Type B pancreatic cell (in vitro differentiated cells): ENCODE measurements around the gene RALGPS1. TPM values are rescaled to one million over a fixed set of nuclear protein-coding genes. Genes with fewer than 3 reads are reported as not detected.

Experiments
- DNase-seq: peaks from one replicate; pipeline ENCODE4 v3.0.0; 2021; ENCODE audit warnings: mixed read lengths; ENCODE audit not compliant: unreplicated experiment; ENCODE audit errors: extremely low spot score
- H3K27ac Mint-ChIP-seq: 2 replicates; pipeline ENCODE4 v1.8.0; 2021; ENCODE audit warnings: mild to moderate bottlenecking, mixed read lengths
- H3K27me3 Mint-ChIP-seq: 2 replicates; pipeline ENCODE4 v1.8.0; 2021; ENCODE audit warnings: mixed read lengths
- H3K36me3 Mint-ChIP-seq: 2 replicates; pipeline ENCODE4 v1.8.0; 2021; ENCODE audit warnings: mixed read lengths
- H3K4me1 Mint-ChIP-seq: one replicate; pipeline ENCODE4 v1.8.0; 2021; ENCODE audit warnings: mixed read lengths; ENCODE audit not compliant: unreplicated experiment
- H3K4me3 Mint-ChIP-seq: 2 replicates; pipeline ENCODE4 v1.8.0; 2021; ENCODE audit warnings: mild to moderate bottlenecking, mixed read lengths
- H3K9me3 Mint-ChIP-seq: 2 replicates; pipeline ENCODE4 v1.8.0; 2021; ENCODE audit warnings: mixed read lengths
- CTCF ChIP-seq: fragments of 200-600 bp; sonication (generic); conservative IDR thresholded peaks from 2 replicates; pipeline ENCODE4 v1.5.0; 2021; ENCODE audit warnings: antibody characterized with exemption, mild to moderate bottlenecking
- total RNA-seq: library from RNA; stranded (reverse); gene quantifications from 2 replicates; pipeline ENCODE4 v1.2.1, GENCODE V29; 2021; ENCODE audit warnings: low replicate concordance

RALGPS1 gene
- total RNA-seq, 1 donor from 2014 or later = 16.7 TPM

- Mint-ChIP-seq H3K27ac (peak overlapping the region; percentile 26), H3K4me3 (no peak overlapping the region), H3K27me3 (no peaks in the 10 kb centered on the region), H3K36me3 (peaks cover 21% of the 10 kb centered on the region), H3K4me1 (peaks cover 25% of the 10 kb centered on the region), H3K9me3 (no peaks in the 10 kb centered on the region)
- no peak for TF ChIP-seq CTCF
- DNase-seq = no peak
These were observed 38.1 kb upstream of the RALGPS1 start for GRCh38 chr9:126876531-126876930.

GRCh38 chr9:126877418-126877817, 37.2 kb upstream of the RALGPS1 start:
- H3K27me3 Mint-ChIP-seq = no peaks in the 10 kb centered on the region
- no peak for TF ChIP-seq CTCF
- H3K4me3 Mint-ChIP-seq = no peak overlapping the region
- H3K36me3 Mint-ChIP-seq = peaks cover 26% of the 10 kb centered on the region
- no peaks in the 10 kb centered on the region for H3K9me3 Mint-ChIP-seq
- H3K4me1 Mint-ChIP-seq = peaks cover 27% of the 10 kb centered on the region
- no peak overlapping the region for H3K27ac Mint-ChIP-seq
- no peak for DNase-seq

- Mint-ChIP-seq H3K4me3 (no peak overlapping the region), H3K36me3 (peaks cover 21% of the 10 kb centered on the region), H3K4me1 (peaks cover 20% of the 10 kb centered on the region), H3K27me3 (no peaks in the 10 kb centered on the region), H3K9me3 (no peaks in the 10 kb centered on the region), H3K27ac (no peak overlapping the region)
- no peak for DNase-seq
- no peak for TF ChIP-seq CTCF
These were observed 35.3 kb upstream of the RALGPS1 start for GRCh38 chr9:126879288-126879687.

GRCh38 chr9:126880226-126880946, 34.2 kb upstream of the RALGPS1 start:
- H3K36me3 Mint-ChIP-seq = peaks cover 16% of the 10 kb centered on the region
- H3K4me3 Mint-ChIP-seq = no peak overlapping the region
- no peak for DNase-seq
- no peak for TF ChIP-seq CTCF
- H3K27ac Mint-ChIP-seq = no peak overlapping the region
- H3K4me1 Mint-ChIP-seq = peaks cover 14% of the 10 kb centered on the region
- H3K27me3 Mint-ChIP-seq = no peaks in the 10 kb centered on the region
- H3K9me3 Mint-ChIP-seq = no peaks in the 10 kb centered on the region

GRCh38 chr9:126880947-126881332, 33.6 kb upstream of the RALGPS1 start:
- Mint-ChIP-seq H3K36me3 (peaks cover 16% of the 10 kb centered on the region), H3K27me3 (no peaks in the 10 kb centered on the region), H3K4me1 (peaks cover 13% of the 10 kb centered on the region), H3K4me3 (no peak overlapping the region), H3K9me3 (no peaks in the 10 kb centered on the region), H3K27ac (no peak overlapping the region)
- DNase-seq = no peak
- no peak for TF ChIP-seq CTCF
